HG02981 (cell line): Measurements from ENCODE around the gene KIF3A.

Experiments
- ATAC-seq: cut with Tn5 transposase; IDR thresholded peaks from one replicate; pipeline ENCODE4 v1.9.1; 2021; ENCODE audit warnings: mild to moderate bottlenecking, moderate library complexity; ENCODE audit not compliant: unreplicated experiment

Gene KIF3A

DNA sequence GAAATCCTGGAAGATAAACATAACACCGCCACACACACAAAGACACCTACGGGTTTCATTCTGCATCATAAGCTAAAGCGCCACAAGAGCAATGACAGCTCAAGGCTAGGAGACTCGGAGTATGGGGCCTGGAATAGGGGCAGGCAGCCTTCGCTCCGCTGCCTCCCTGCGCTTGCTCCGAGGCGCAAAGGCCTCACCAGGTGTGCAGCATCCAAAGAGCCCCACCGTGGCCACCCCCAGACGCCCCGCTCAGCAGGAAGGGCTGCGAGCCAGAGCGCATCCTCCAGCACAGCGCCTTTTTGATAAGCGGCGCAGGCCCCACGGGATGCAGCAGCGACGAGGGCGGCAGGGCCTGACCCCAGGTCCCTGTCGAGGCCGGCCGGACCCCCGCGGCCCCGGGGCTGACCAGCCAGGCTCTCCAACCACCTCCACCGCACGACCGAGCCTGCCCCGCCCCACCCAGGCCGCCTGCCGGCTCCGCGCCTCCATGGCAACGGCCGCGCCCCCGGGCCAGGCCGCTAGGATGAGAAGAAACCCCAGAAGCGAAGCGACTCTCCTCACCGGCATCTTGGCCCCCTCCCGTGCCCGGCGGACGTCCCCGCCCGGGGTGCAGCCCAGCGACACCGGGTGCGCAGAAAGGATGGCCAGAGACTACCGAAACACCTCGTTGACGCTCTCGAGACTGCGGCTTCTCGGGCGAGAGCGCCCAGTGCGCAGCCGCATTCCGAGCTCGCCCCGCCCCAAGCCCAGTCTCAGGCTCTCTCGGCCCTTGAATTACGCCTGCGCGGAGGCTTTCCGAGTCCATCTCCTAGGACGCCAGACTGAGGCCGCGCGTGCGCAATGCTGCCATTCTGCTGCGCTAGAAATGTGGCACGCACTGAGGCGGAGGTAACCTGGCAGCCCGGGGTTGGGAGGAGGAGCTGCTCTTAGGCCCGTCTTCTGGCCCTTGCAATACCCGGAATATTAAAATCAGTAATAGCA, at the start of gene KIF3A:
Gene KIF3A, minus strand, starts transcription at position 694 of the 981 bp plus-strand sequence. Its CDS starts 127 bp downstream, at position 567.
- ATAC-seq = peak; percentile 85

DNA sequence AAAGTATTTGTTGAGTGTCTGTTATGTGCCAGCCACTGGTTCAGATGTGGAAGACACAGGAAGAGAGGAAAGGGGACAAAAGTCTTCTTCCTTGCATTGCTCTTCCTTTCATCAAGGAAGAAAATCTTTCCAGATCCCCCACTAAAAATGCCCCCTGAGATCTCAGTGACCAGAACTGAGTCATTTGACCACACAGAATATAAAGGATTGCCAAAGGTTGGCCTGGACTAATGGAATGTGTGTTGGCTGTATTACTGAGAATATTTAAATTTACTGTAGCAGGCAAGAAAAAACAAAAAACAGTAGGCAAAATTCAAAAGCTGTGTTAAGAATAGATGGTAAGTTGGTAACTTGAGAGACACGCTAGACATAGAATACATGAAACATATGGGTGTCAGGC, 49.7 kb upstream of the KIF3A start:
- no peak for ATAC-seq

DNA sequence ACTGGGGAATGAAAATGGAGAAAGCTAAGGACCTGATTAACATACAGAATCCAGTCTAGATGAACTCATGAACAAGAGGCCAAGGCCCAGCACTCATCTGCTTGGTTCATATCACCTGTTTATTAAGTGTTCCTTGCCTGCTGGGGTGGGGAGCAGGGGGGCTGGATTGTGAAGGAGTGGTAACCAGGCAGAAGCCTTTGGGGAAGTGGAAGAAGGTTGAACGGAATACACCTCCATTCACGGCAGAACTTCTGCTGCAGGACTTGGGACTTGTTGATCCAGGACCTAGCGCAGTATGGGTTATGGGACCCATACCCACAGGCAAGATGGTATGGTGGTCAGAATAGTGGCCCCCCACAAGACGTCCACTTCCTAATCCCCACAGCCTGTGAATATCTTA, 48.5 kb upstream of the KIF3A start:
- no peak for ATAC-seq

- ATAC-seq = no peak
Measured at GRCh38 chr5:132785365-132785764, 48.0 kb upstream of the KIF3A start.

- no peak for ATAC-seq
Measured at GRCh38 chr5:132782101-132782500, 44.8 kb upstream of the KIF3A start.

DNA sequence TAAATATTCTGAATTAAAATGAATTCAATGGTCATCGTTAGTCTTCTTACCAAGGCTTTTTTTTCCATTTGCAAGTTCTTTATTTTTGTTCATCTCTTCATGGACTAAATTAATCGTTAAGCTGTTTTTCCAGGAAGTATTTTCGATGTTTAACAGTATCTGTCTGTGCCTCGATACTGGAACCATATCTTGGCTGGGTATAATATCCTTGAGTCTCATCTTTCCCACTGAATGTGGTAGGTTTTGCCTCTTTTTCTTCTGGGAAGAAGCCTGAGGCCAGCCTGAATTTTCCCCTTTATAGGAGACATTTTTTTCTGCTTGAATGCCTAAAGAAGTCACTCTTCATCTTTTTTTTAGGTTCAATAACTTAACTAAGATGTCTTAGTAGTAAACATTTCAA, 43.7 kb upstream of the KIF3A start:
- ATAC-seq = no peak

- ATAC-seq = no peak
Measured at GRCh38 chr5:132780577-132780976, 43.2 kb upstream of the KIF3A start.

DNA sequence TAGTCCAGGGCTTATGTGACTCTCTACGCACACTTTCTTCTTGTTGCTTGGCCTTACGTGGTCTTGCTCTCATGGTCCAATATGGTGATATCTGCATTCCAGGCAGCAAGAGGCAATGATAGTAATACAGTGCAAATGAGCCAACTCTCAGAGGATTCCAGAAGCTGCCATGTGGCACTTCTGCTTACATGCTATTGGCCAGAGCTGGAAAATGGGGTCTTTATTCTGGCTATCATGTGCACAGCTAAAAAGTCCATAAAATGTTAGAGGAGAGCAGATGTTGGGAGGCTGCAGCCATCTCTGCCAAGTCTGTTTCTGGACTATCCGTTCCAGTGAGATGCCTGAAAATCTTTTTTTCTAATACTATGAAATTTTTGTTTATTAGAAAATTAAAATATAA, 42.6 kb upstream of the KIF3A start:
- no peak for ATAC-seq

DNA sequence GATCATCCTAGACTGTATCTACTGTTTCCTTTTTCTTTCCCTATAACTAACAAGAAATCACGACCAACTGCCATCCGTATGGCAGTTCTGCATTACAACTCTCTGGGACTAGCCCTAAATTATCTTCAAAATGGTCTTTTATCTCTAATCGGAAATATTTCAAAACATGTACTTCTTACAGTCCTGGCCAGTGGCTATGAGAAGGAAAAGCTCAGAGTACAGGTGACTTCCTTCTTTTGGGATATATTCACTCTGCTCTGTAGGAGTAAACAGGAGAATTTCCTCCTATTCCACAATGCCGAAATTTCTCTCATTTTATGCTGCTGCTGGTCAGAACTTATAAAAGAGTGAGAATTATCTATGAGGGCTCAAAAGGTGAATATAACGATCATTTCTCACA, 41.5 kb upstream of the KIF3A start:
- no peak for ATAC-seq

GRCh38 chr5:132778129-132778528, 40.8 kb upstream of the KIF3A start:
- no peak for ATAC-seq

DNA sequence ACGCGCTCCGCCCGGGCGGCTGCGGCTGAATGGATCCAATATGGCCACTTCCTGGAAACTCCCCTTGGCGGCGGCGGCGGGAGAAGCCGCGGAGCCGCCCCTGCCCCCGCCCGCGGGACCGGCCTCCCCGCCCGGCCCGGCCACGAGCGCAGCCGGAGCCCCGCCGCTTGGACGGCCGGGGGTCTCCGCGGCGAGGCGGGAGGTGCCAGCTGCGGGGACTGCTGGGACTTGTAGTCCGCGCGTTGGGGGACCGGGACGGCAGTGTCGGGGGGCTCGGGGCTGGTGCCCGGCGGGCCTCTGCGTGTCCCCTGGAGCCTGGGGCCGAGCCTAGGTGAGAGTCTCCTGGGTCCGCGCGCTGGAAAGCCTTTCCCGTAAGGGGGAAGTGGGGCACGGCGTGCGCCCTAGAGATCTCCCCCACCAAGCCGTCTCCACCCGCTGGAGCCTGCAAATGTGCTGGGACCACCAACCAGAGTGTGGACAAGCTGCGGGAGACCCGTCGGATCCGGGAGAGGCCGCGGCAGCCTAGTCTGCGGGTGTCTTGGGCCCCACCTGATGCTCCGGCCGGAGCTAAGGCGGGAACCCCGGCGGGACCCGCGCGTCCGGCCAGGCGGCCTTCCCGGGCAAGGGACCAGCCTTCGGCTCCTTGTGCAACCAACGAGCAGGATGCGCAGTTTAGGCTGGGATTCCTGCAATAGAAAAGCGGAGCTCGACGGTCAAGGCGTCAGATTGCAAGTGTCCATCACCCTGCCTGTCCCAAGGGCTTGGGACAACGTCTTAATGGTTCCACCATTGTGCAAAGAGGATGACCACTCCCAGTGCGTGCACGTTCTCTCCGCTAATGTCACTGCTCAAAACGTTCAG, 40.1 kb upstream of the KIF3A start, which contains the start of gene SEPTIN8:
Gene SEPTIN8, minus strand, starts transcription at position 31 of the 861 bp plus-strand sequence. CDS start 102 bp downstream, outside the sequence.
- ATAC-seq = peak; percentile 52

DNA sequence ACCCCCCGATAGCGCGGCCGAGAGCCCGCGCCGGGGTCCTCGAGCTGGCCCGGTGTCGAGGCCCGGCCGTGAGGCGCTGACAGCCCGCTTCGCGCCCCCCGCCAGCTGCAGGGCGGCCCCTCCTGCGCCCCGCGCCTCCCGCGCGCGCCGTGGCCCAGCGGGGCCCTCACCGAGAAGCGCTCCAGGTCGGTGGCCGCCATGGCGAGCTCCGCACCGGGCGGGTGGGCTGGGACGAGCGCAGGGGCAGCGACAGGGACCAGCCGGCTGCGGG, 39.5 kb upstream of the KIF3A start:
- ATAC-seq = no peak

DNA sequence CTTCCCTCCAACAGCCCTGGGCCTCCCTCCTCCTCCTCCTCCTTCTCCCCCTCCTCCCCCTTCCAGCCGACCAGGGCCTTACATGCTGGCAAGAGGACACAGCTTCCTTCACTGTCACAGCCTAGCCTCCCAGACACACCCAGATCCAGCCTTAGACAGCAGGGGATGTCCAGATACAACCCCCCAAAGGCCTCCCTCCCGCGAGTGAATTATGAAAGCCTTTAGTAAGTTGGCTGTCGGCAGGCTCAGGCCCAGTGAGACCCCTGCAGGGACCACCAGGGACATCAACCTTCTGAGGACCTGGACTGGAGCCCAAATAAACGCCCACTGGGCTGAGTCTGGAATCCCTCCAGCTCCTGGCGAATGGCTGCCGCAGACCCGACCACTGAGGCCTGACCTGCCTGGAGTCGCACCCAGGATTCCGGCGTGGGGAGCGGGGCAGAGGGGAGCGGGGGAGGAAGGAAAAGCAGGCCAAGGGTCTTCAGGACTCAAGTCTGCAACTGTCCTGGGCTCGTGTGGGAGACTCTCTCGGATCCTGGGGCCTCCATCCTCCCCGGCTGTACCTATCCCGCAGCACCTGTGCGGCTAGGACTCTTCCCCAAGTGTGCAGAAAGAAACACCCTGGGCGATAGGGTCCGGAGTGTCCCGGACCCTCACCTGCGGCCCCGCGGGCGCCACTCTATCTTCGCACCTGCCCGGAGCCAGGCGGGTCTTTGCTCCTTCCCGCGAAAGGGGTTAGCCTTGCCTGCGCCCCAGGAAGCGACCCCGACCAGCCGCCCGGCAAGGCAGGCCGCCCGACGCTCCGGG, 39.0 kb upstream of the KIF3A start:
- peak; percentile 24 for ATAC-seq

- no peak for ATAC-seq
Measured at GRCh38 chr5:132775476-132775961, 38.2 kb upstream of the KIF3A start.

- no peak for ATAC-seq
Measured at GRCh38 chr5:132774896-132775295, 37.5 kb upstream of the KIF3A start.

- no peak for ATAC-seq
Measured at GRCh38 chr5:132774406-132774805, 37.1 kb upstream of the KIF3A start.

DNA sequence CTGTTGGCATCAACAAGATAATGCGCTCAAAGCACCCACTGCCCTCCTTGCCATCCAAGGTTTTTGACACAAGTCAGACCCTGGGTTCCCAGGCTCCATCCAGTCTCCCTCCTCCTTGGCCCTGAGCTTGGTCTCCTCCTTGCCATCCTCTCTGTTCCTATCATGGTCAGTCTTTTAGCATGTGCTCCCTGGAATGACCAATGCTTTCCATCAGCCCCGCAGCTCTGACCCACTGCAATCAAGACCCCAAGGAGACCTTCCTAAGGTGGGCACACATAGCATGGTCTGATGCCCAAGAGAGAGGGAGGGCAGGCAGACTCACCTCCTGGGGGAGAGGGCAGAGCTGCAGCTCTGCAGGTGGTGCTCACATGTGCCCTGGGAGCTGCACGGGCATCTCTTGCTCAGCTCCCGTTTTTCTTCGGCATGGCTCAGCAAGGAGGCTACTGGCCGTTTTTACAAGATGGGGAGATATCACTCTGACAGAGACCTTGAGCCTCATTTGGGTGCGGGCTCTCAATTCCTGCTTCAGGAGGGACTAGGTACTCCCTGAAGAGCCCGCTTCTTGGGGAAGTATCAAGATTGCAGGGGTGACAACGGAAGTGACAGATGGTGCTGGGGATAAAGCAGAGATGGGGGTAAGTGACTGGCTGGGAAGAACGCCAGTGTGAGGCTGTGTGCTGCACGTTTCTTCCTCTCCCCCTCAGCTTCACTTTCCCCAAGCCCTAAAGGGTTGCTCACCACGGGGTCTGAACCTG, 36.4 kb upstream of the KIF3A start:
- no peak for ATAC-seq

DNA sequence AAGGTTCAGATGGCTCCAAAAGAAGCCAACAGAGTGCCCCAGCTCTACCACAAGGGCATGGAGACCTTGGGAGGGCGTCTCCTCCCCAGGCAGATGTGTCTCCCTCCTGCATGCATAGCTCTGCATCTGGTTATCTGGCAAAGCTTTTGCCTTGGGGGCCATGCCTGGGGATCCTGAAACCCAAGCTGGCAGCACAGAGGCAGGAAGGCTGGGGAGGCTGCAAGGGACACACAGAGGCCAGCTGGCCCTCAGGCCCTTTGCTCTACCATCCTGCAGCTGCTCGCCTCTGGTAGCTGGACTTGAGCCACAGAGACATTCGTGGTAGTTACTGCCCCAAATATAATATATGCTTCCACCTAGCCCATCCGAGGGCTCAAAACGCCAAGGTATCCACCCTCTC, 35.8 kb upstream of the KIF3A start:
- no peak for ATAC-seq

GRCh38 chr5:132772291-132773070, 35.1 kb upstream of the KIF3A start:
- no peak for ATAC-seq
